Islet precursor cell (in vitro differentiated cells): Measurements from ENCODE around the gene DQX1.
A peak's percentile ranks its signal among the peaks of the same experiment; 100 is the strongest.

Experiments
- DNase-seq: peaks from one replicate; pipeline ENCODE4 v3.0.0-alpha.2; 2018

The DQX1 gene

GRCh38 chr2:74507926-74508520, 18.0 kb downstream of the DQX1 start:
- DNase-seq = peak; percentile 84

DNA sequence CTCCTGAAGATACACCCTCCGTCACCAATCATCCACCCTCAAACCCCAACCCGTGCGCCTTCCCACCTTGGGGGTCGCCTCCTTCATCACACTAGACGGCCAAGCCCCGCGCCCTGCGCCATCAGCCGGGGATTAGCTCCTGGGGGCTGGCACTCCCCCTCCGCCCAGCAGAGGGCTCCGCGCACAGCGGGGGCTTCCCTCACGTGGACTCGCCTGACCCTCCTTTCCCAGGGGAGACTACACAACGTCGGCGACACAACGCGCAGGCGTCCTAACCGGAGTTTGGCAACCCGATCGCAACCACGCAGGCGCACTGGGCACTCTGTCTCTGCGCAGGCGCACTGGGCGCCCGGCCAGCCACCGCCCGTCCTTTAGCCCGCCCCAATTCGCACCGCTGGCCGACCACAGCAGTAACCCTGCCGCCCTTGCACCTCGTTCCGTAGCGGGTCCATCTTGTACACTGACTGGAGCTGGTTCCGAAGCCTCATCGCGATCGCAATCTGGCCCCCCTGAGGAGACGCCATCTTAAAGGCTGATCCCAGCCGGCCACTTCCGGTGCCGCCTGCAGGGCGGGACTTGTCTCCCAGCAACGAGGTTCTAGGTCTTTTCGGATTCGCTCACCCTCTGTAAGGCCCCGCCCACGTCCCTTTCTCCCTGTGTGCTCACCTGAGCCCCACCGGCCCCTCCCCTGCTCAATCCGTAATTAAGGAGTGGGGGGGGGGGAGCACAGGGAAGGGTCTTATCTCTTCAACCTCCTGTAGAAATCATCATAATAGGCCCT, 18.7 kb downstream of the DQX1 start, which contains the start of gene PCGF1:
PCGF1 (minus strand) TSS at position 551 of the 781 bp plus-strand sequence; CDS start at position 524, 27 bp downstream.
- peak; percentile 99 for DNase-seq

- DNase-seq = no peak
Measured at GRCh38 chr2:74505448-74506246, 20.4 kb downstream of the DQX1 start.

DNA sequence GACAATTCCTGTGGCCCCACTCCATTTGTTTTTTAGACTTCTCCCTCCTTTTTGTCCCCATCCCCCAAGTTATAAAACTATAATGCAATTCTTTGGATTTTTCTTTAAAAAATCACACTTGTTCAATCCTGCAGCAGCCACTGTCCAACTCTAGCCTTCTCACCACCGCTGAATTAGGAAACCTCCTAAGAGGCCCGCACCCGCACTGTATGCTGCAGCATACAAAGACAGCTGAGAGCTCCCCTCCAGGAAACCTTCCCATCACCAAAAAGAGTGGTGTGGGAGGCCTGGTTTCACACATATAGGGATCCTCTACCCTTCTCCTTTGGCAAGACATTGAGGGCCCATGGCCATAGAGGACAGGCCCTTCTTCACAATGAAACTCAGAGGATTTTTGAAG, 21.4 kb downstream of the DQX1 start:
- no peak for DNase-seq

- no peak for DNase-seq
Measured at GRCh38 chr2:74503506-74504475, 22.2 kb downstream of the DQX1 start.

GRCh38 chr2:74502720-74503505, 23.1 kb downstream of the DQX1 start:
- peak; percentile 97 for DNase-seq

DNA sequence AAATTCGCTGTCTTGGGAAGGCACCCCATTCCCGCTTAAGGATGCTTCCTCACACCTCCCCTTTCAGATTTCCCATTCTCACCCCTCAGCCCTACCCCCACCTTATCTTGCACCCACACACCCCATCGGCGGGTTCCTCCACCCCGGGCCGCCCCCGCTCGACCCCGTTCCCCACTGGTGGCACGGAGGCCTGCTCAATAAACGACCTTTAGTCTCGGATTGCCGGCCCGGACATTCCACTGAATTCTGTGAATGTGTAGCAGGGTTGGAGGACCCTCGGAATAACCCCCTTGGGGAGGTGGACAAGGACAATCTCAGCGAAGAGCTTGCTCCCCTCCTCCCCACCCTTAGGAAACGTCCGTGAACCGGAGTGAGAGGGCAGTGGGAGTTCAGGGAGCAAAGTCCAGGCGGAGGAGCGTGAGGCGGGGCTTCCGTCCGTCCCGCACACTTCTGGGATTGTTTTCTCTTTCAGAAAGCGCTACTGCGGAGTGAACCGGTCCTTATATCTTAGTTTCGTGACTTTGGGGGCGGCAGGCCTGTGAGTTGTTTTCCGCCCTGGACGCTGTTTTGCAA, 23.8 kb downstream of the DQX1 start:
- no peak for DNase-seq

DNA sequence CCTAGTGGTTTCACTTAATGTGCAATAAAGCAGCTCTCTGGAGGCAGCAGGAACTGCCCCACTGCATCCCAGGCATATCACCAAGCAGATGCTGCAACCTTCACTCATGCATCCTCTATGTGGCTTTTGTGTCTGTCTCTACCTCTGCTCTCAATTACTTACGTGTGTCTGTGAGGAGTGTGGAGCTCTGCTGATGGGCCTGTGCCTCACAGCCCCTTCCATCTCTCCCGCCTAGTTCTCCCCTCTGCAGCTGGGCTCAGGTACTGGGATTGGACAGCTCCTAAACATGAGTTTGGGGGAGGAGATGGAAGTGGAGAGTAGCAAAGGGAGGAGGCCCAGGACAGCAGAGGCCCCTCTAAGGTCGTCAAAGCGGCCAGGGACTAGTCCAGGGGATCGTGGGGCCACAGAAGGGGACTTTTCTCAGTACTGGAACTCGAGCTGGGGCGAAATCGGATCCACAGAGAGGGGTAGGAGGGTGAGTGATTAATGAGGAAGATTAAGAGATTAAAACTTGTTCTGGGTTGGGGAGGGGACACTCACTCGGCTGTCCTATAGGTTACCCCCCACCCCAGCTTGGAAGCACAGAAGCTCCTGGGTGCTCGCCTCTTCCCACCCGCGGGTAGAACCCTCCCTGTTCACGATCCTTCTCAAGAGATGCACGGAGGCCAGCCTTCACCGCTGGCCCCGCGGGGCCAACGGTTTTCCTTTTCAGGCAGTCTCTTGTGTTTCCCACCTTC, 24.5 kb downstream of the DQX1 start:
- peak; percentile 69 for DNase-seq

DNA sequence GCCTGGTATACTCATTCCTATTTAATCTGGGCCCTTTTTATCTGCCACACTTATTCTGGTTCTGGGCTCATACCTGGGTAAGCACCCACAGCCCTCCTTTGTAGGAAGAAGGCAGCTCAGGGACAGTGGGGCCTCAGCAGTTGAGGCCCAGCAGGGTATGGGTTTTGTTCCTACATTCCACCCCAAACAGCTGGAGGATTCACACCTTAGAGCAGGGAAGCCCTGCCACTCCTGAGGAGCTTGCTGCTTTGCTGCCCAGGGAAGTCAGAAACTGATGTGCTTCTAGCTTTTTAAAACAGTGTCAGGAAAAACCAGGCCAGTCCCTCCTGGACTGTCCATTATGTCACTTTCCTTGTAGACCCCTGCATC, 25.5 kb downstream of the DQX1 start:
- DNase-seq = no peak

- DNase-seq = no peak
Measured at GRCh38 chr2:74499940-74500577, 26.0 kb downstream of the DQX1 start.

DNA sequence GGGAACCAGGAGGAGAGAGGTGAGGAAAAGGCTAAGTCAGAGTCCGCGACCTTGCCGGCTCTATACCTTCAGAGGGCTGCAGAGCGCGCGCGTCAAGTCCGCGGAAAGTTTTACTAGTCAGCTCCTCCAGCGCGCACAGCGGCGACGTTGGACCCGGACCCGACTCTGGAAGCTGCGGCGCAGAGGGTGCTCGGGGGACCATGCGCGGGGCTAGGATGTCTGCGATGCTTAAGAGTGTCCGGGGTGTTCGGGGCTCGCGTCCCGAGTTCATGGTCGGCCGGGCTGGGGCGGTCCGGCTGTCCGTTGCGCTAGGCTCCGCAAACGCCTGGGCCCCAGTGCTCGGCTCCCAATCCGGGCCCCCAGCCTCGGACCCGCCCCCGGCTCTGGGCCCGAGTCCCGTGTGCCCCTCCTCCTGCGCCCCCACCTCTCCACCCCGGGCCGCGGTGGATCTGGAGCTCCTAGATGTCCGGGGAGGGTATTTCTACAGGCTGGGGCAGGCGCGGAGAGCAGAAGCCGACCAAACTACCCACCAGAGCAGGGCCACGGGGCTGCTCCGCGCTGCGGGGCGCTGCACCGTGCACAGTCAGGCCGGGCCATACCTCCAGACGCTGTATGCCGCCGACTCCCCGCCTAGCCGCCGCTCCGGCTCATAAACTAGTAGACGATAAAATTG, 26.6 kb downstream of the DQX1 start, which contains the start of gene LBX2:
LBX2 (minus strand) TSS at position 337 of the 673 bp plus-strand sequence; CDS start at position 271, 66 bp downstream.
- DNase-seq = peak; percentile 70

DNA sequence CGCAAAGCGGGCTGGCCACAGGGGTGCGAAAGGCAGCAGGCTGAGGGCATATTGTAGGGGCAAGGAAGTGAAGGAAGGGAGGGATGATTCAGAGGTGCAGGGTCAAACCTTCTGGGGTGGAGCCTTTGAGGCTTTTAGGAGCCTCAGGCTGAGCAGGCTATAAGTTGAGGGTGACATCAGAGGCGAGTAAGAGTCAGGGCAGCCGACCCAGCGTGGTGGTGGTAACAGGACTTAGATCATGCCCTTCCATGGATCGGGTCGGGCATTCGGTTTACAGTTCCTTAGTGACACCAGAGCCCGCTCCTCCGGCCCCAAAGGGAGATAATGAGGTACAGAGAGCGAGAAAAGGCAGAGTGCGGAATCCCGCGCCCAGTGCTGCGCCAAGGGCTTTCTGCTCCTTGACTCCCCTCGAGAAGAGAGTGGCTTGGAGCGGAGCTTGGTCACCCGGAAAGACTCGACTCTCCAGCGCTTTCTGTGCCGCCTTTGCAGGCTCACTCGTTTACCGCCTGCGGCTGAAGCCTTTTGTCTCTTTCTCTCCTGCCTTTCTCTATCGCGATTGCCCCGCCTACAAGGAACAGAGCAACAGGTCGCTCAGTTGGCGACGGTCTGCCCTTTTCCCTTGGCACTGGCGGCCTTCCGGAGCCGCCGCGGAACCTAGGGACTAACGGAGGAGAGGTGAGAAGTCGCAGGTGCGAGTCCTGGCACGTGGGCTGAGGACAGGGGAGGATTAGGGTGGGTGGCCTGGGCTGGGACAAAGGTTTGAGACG, 27.3 kb downstream of the DQX1 start:
- peak; percentile 73 for DNase-seq

GRCh38 chr2:74497777-74498499, 28.1 kb downstream of the DQX1 start:
- DNase-seq = peak; percentile 77

- DNase-seq = peak; percentile 38
Measured at GRCh38 chr2:74496997-74497776, 28.8 kb downstream of the DQX1 start.

- peak; percentile 35 for DNase-seq
Measured at GRCh38 chr2:74495440-74495839, 30.6 kb downstream of the DQX1 start.

DNA sequence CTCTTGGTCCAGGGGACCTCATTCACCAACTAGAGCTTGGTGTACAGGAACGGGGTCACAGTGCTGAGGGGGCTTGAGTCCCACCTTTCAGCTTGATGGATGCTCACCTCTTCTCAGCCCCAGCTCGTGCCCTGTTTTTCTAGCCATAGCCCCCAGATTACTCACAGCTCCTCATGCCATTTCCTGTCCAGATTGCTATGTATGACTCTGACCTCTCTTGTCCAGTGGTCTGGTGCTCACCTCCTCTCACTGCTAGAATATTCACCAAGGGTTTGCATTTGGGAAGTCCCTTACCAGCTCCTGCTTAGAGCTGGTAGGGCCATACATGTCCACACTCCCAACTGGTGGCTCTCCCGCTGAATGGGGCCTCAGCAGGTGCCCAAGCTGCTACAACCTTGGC, 32.5 kb downstream of the DQX1 start:
- DNase-seq = no peak
